ENCODE results near the gene RIOK3. TPM values are rescaled to one million over a fixed set of nuclear protein-coding genes. Genes with fewer than 3 reads are reported as not detected.
A peak's percentile ranks its signal among the peaks of the same experiment; 100 is the strongest.

Gene RIOK3
- total RNA-seq, 1 donor from 2014 or later: 54.7 TPM

DNA sequence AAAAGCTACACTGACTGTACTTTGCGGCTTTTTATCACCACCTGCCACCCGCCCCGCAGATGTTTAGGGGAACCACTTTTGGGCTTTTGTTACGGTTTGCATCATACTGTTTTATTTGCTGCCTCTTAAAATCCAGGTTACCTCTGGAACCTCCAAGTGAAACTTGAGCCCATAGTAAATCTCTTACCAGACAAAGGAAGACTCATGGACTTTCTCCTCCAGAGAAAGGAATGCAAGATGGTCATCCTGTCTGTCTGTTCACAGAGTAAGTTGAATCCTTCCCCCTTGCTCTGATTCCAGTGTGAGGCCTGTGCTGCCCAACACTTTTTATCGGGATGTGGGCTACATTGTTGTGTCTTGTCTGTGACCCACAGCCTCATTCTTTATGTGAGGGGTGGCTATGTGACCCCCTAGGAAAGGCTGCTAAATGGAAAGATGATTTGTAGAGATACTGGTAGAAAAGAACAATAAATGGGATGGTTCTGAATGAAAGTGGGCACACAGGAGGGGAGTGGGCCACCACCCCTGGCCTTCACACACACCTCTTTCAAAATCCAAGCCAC, 73.5 kb downstream of the RIOK3 start:
- TF ChIP-seq, protein P1, sequence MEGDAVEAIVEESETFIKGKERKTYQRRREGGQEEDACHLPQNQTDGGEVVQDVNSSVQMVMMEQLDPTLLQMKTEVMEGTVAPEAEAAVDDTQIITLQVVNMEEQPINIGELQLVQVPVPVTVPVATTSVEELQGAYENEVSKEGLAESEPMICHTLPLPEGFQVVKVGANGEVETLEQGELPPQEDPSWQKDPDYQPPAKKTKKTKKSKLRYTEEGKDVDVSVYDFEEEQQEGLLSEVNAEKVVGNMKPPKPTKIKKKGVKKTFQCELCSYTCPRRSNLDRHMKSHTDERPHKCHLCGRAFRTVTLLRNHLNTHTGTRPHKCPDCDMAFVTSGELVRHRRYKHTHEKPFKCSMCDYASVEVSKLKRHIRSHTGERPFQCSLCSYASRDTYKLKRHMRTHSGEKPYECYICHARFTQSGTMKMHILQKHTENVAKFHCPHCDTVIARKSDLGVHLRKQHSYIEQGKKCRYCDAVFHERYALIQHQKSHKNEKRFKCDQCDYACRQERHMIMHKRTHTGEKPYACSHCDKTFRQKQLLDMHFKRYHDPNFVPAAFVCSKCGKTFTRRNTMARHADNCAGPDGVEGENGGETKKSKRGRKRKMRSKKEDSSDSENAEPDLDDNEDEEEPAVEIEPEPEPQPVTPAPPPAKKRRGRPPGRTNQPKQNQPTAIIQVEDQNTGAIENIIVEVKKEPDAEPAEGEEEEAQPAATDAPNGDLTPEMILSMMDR (IDR thresholded peaks at IDR 0.05): no peak
- no peak overlapping the region for H3K4me3 Mint-ChIP-seq (ENCODE audit: unreplicated experiment)
- H3K36me3 Mint-ChIP-seq (ENCODE audit: unreplicated experiment): peaks cover 55% of the 10 kb centered on the region
- DNase-seq (ENCODE audit: extremely low spot score, unreplicated experiment): no peak
- H3K27ac Mint-ChIP-seq (ENCODE audit: unreplicated experiment): no peak overlapping the region
- peaks cover 7% of the 10 kb centered on the region for H3K4me1 Mint-ChIP-seq (ENCODE audit: unreplicated experiment)
- H3K9me3 Mint-ChIP-seq (ENCODE audit: unreplicated experiment): no peaks in the 10 kb centered on the region
- no peaks in the 10 kb centered on the region for H3K27me3 Mint-ChIP-seq (ENCODE audit: unreplicated experiment)

DNA sequence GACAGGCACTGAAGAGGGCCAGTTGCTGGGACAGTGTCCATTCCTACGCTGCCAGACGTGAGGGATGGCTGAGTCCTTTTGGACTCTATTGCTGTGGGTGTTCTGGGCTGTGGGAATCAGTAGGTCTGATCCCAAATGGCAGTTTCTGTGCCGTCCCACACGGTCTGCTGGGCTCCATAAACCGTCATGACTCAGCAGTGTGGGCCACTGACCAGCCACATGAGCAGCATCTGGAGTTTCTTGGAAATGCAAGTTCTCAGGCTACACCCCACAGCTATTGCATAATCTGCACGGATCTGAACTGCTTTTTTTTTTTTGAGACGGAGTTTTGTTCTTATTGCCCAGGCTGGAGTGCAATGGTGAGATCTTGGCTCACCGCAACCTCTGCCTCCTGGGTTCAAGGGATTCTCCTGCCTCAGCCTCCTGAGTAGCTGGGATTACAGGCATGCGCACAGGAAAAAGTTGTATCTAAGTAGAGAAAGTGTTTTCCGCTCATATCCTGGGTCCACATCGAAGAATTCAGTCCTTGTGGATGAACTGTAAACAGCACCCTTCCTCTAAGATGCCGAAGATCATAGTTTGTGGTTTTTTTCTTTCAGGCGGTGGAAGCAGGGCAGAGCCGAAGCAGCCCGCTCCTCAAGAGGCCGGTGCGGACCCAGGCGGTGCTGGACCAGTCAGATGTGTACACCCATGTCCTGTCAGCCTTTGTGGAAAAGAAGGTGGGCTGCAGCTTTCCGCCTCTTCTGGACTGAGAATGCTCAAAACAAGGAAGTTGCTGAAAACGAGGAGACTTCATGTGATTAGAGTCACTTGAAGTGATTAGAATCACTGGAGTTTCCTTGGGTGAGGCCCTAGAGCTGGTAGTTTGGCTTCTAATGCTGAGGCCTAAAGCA, 75.7 kb downstream of the RIOK3 start:
- H3K27ac Mint-ChIP-seq (ENCODE audit: unreplicated experiment): peak overlapping the region; percentile 47
- peaks cover 51% of the 10 kb centered on the region for H3K36me3 Mint-ChIP-seq (ENCODE audit: unreplicated experiment)
- H3K9me3 Mint-ChIP-seq (ENCODE audit: unreplicated experiment): no peaks in the 10 kb centered on the region

DNA sequence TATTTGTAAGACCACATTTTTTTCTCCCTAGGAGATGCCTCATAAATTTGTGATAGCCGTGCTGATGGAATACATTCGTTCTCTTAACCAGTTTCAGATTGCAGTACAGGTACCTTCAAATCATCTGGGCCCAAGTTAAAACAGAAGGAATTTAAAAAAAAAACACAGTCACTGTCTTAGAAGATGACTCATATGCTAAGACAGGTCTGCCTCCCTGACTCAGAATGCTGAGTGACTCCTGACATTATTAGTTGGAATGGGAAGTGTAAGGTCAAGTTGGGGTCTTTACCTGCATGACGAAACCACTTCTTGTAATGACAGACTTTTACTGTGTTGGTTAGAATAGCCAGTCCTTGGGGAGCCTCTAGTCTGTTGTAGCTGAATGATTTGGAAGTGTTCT, 76.5 kb downstream of the RIOK3 start:
- Mint-ChIP-seq H3K9me3 (ENCODE audit: unreplicated experiment) (no peaks in the 10 kb centered on the region), H3K27ac (ENCODE audit: unreplicated experiment) (no peak overlapping the region), H3K27me3 (ENCODE audit: unreplicated experiment) (no peaks in the 10 kb centered on the region), H3K4me1 (ENCODE audit: unreplicated experiment) (no peaks in the 10 kb centered on the region), H3K4me3 (ENCODE audit: unreplicated experiment) (no peak overlapping the region), H3K36me3 (ENCODE audit: unreplicated experiment) (peaks cover 54% of the 10 kb centered on the region)
- DNase-seq (ENCODE audit: extremely low spot score, unreplicated experiment): no peak
- TF ChIP-seq, protein P1 (IDR thresholded peaks at IDR 0.05): no peak

More for the DNA sequence above, 75.7 kb downstream of the RIOK3 start:
- Mint-ChIP-seq H3K4me1 (ENCODE audit: unreplicated experiment) (peaks cover 2% of the 10 kb centered on the region), H3K27me3 (ENCODE audit: unreplicated experiment) (no peaks in the 10 kb centered on the region), H3K4me3 (ENCODE audit: unreplicated experiment) (no peak overlapping the region)
- no peak for DNase-seq (ENCODE audit: extremely low spot score, unreplicated experiment)
- TF ChIP-seq, protein P1 (IDR thresholded peaks at IDR 0.05): no peak

DNA sequence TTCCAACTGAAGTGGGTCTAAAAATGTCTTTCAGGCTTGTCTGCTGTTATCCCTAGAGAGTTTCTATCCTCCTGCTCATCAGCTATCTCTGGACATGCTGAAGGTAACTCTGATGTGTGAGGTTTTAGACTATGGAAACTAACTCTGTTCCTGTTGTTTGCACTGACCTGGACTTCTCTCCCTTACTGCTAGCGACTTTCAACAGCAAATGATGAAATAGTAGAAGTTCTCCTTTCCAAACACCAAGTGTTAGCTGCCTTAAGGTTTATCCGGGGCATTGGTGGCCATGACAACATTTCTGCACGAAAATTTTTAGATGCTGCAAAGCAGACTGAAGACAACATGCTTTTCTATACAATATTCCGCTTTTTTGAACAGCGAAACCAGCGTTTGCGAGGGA, 77.1 kb downstream of the RIOK3 start:
- H3K36me3 Mint-ChIP-seq (ENCODE audit: unreplicated experiment): peaks cover 58% of the 10 kb centered on the region
- no peaks in the 10 kb centered on the region for H3K4me1 Mint-ChIP-seq (ENCODE audit: unreplicated experiment)
- no peaks in the 10 kb centered on the region for H3K9me3 Mint-ChIP-seq (ENCODE audit: unreplicated experiment)
- TF ChIP-seq, protein P1 (IDR thresholded peaks at IDR 0.05): no peak
- no peak overlapping the region for H3K27ac Mint-ChIP-seq (ENCODE audit: unreplicated experiment)
- no peaks in the 10 kb centered on the region for H3K27me3 Mint-ChIP-seq (ENCODE audit: unreplicated experiment)
- H3K4me3 Mint-ChIP-seq (ENCODE audit: unreplicated experiment): no peak overlapping the region
- DNase-seq (ENCODE audit: extremely low spot score, unreplicated experiment): no peak

DNA sequence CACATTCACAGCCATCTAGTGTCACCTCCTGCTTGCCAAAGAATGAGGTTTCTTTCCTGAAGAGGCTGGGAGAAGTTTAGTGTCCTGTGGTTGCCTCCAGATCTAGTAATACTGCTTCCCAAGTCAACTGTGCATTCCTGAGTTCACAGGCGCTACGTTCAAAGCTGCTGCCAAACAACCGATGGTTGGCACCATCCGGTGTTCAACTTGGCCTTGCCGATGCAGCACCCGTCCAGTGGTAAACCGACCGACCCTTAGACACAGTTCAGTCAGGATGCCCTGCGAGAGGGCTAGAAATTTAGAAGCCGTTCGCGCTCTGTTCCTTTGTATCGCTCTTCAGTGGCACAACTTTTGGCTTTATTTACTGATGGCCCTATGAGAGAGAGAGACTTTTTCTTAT, 78.8 kb downstream of the RIOK3 start:
- H3K4me3 Mint-ChIP-seq (ENCODE audit: unreplicated experiment): no peak overlapping the region
- H3K27me3 Mint-ChIP-seq (ENCODE audit: unreplicated experiment): no peaks in the 10 kb centered on the region
- no peaks in the 10 kb centered on the region for H3K9me3 Mint-ChIP-seq (ENCODE audit: unreplicated experiment)
- no peak for DNase-seq (ENCODE audit: extremely low spot score, unreplicated experiment)
- H3K27ac Mint-ChIP-seq (ENCODE audit: unreplicated experiment): no peak overlapping the region
- peaks cover 1% of the 10 kb centered on the region for H3K4me1 Mint-ChIP-seq (ENCODE audit: unreplicated experiment)
- H3K36me3 Mint-ChIP-seq (ENCODE audit: unreplicated experiment): peaks cover 66% of the 10 kb centered on the region
- TF ChIP-seq, protein P1 (IDR thresholded peaks at IDR 0.05): no peak

All from osteocyte (in vitro differentiated cells).